HAP-1 (cell line): ENCODE data around the gene FBXO17.
A peak's percentile ranks its signal among the peaks of the same experiment; 100 is the strongest.

Experiments used
- DNase-seq, 2 experiments: peaks; one replicate each; pipeline ENCODE4 v3.0.0-alpha.2; 2016 to 2020; ENCODE audit warnings: low spot score in 2 of 2
- H3K27me3 ChIP-seq: fragments of 250-450 bp; sonication (Bioruptor Pico); 2 replicates; pipeline ENCODE4 v1.5.1; 2020; ENCODE audit warnings: low read depth, mild to moderate bottlenecking, moderate library complexity
- H3K36me3 ChIP-seq: fragments of 250-450 bp; sonication (Bioruptor Pico); replicated peaks from 2 replicates; pipeline ENCODE4 v1.5.1; 2020; ENCODE audit warnings: mild to moderate bottlenecking
- H3K4me1 ChIP-seq: fragments of 250-450 bp; sonication (Bioruptor Pico); 2 replicates; pipeline ENCODE4 v1.5.1; 2020; ENCODE audit warnings: mild to moderate bottlenecking
- H3K4me3 ChIP-seq: fragments of 250-450 bp; sonication (Bioruptor Pico); 2 replicates; pipeline ENCODE4 v1.5.1; 2020; ENCODE audit warnings: mild to moderate bottlenecking, moderate library complexity
- H3K9me3 ChIP-seq: fragments of 250-450 bp; sonication (Bioruptor Pico); 2 replicates; pipeline ENCODE4 v1.5.1; 2020; ENCODE audit warnings: mild to moderate bottlenecking, moderate library complexity
- in situ Hi-C: fragments of 300-500 bp; cut with MboI; formaldehyde crosslinking; loops from 3 replicates; pipeline ENCODE4 v1.14.3; 2020; ENCODE audit warnings: low sequenced_read_pairs, inconsistent platforms, mixed read lengths

FBXO17 gene

GRCh38 chr19:38928391-38929001, 47.0 kb downstream of the FBXO17 start:
- Histone ChIP-seq H3K4me1 (peaks cover 4% of the 10 kb centered on the region), H3K36me3 (peaks cover 33% of the 10 kb centered on the region), H3K9me3 (no peaks in the 10 kb centered on the region), H3K4me3 (no peak overlapping the region), H3K27me3 (no peaks in the 10 kb centered on the region)
- in situ Hi-C loops = loop anchor here (10.0 kb wide), 1 partner anchor 204 kb away; no protein-coding TSS in a partner anchor
- DNase-seq = no peak

- no peak for DNase-seq
- Histone ChIP-seq H3K4me1 (no peaks in the 10 kb centered on the region), H3K4me3 (no peak overlapping the region), H3K27me3 (no peaks in the 10 kb centered on the region), H3K9me3 (no peaks in the 10 kb centered on the region), H3K36me3 (peaks cover 35% of the 10 kb centered on the region)
- in situ Hi-C loops = loop anchor here (10.0 kb wide), 1 partner anchor 200 kb away; no protein-coding TSS in a partner anchor
These were observed 51.2 kb downstream of the FBXO17 start for GRCh38 chr19:38924388-38924787.

- H3K27me3 ChIP-seq = no peaks in the 10 kb centered on the region
- in situ Hi-C loops = loop anchor here (10.0 kb wide), 1 partner anchor 198 kb away; no protein-coding TSS in a partner anchor
- H3K4me3 ChIP-seq = no peak overlapping the region
- H3K9me3 ChIP-seq = no peaks in the 10 kb centered on the region
- no peaks in the 10 kb centered on the region for H3K4me1 ChIP-seq
- H3K36me3 ChIP-seq = peaks cover 35% of the 10 kb centered on the region
- DNase-seq = no peak
These were observed 53.1 kb downstream of the FBXO17 start for GRCh38 chr19:38922482-38922881.

DNA sequence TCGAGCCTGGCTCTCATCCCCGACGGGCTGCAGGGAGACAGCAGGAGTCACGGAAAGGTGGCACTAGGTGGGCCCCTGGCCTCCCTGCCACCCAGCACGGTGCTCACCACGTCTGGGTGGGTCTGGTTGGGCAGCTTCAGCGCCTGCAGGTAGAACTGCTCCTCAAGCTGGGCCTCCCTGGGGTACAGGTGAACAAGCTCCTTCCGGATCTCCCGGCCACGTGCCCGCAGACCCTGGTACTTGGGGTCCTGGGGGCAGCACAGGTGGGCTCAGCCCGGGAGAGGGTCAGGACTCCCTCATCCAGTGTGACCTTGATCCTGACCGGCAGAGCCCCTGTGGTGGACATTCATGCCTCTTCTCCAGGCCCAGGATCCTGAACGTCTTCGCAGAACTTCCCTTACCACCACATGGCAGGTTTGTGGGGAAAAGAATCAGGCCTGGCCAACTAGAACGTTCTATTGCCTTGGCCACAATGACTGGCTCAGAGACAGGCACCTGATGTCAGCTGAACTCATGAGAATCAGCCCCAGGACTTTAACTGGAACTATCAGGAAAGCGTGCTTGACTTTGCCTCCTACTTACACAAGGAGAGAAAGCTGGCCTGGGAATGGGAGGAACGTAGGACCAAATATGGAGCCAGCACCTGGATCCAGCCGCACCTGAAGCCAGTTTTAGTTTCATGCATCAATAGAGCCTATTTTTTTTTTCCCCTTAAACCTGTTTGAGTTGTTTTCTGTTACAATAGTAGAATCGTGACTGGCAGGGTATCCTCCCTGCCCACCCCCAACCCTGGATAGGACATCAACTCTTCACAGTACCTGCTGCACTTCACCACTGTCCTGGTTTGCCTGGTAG, 53.9 kb downstream of the FBXO17 start:
- no peak for DNase-seq
- Histone ChIP-seq H3K36me3 (peaks cover 35% of the 10 kb centered on the region), H3K9me3 (no peaks in the 10 kb centered on the region), H3K27me3 (no peaks in the 10 kb centered on the region), H3K4me3 (no peak overlapping the region), H3K4me1 (no peaks in the 10 kb centered on the region)
- in situ Hi-C loops = loop anchor here (10.0 kb wide), 1 partner anchor 197 kb away; no protein-coding TSS in a partner anchor

DNA sequence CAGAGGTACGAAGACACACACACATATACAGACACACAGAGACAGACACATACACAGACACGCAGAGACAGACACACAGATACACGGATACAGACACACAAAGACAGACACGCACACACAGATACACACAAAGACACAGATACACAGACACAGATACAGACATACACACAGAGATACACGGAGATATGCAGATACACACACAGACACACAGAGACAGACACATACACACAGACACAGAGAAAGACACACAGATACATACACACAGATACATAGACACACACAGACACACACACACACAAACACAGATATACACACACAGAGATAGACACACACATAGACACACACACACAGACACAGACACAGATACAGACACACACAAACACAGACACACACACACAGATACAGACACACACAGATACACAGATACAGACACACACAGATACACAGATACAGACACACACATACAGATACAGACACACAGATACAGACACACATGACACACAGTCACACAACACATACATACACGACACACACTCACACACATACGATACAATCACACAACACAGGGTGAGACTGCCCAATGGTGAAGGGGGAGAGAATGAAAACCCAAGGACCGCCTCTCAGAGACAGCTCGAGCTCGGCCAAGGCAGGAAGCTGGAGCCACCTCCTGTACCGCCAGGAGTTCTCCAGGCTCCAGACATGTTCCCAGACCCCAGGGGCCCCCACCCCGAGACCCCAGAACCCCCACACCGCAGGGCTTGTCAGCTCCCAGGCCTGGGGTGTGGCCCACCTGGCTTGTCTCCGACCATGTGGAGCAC, 54.7 kb downstream of the FBXO17 start:
- DNase-seq = no peak
- Histone ChIP-seq H3K36me3 (peaks cover 32% of the 10 kb centered on the region), H3K9me3 (no peaks in the 10 kb centered on the region)

DNA sequence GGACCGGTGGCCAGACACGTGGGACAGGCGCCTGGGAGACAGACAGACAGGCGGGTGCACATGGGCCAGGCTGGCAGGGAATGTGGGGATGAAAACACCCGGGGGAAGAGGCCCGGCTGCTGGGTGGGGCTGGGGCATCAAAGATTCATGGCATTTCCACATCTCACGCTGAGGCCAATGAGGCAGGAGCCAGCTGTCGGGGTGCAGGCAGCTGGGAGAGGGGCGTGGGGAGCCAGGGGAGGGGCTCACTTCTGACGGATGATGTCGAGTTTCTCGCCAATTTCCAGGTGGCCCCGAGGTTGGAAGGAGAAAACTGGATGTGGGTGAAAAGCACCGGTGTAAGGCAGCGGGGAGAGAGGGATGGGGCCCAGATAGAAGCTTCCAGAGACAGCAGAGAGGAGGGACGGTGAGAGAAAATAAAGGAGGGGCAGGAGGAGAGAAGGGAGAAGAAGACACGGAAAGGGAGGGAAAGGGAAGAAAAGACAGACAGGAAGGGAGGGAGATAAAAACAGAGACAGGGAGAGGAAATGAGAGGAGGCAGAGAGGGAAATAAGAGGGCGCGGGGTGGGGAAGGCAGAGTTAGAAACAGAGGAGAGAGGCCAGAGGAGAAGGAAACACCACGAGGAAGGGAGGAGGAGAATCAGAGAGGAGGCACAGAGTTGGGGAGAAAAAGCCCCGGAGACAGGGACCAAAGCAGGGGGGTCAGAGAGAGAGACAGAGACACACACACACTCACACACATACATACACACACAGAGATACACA, 55.5 kb downstream of the FBXO17 start:
- no peaks in the 10 kb centered on the region for H3K9me3 ChIP-seq
- no peak for DNase-seq
- H3K4me3 ChIP-seq = no peak overlapping the region
- H3K4me1 ChIP-seq = no peaks in the 10 kb centered on the region
- in situ Hi-C loops = loop anchor here (10.0 kb wide), 1 partner anchor 195 kb away; no protein-coding TSS in a partner anchor
- H3K36me3 ChIP-seq = peaks cover 26% of the 10 kb centered on the region
- H3K27me3 ChIP-seq = no peaks in the 10 kb centered on the region

More for the DNA sequence above, 54.7 kb downstream of the FBXO17 start:
- H3K4me3 ChIP-seq = no peak overlapping the region
- no peaks in the 10 kb centered on the region for H3K27me3 ChIP-seq
- H3K4me1 ChIP-seq = no peaks in the 10 kb centered on the region
- in situ Hi-C loops = loop anchor here (10.0 kb wide), 1 partner anchor 196 kb away; no protein-coding TSS in a partner anchor

- no peak overlapping the region for H3K4me3 ChIP-seq
These were observed 57.0 kb downstream of the FBXO17 start for GRCh38 chr19:38918526-38918925.

GRCh38 chr19:38917921-38918491, 57.5 kb downstream of the FBXO17 start:
- no peaks in the 10 kb centered on the region for H3K27me3 ChIP-seq
- H3K4me1 ChIP-seq = no peaks in the 10 kb centered on the region
- peaks cover 14% of the 10 kb centered on the region for H3K36me3 ChIP-seq
- DNase-seq = peak in 1 of 2 experiments; percentile 42
- H3K4me3 ChIP-seq = no peak overlapping the region
- in situ Hi-C loops = no loop called here
- H3K9me3 ChIP-seq = no peaks in the 10 kb centered on the region

More at GRCh38 chr19:38918526-38918925, 57.0 kb downstream of the FBXO17 start:
- Histone ChIP-seq H3K27me3 (no peaks in the 10 kb centered on the region), H3K9me3 (no peaks in the 10 kb centered on the region), H3K4me1 (no peaks in the 10 kb centered on the region), H3K36me3 (peaks cover 14% of the 10 kb centered on the region)
- in situ Hi-C loops = no loop called here
- DNase-seq = no peak

- no peaks in the 10 kb centered on the region for H3K4me1 ChIP-seq
- H3K4me3 ChIP-seq = no peak overlapping the region
- in situ Hi-C loops = no loop called here
- no peak for DNase-seq
- no peaks in the 10 kb centered on the region for H3K9me3 ChIP-seq
- no peaks in the 10 kb centered on the region for H3K27me3 ChIP-seq
- H3K36me3 ChIP-seq = peaks cover 14% of the 10 kb centered on the region
These were observed 58.0 kb downstream of the FBXO17 start for GRCh38 chr19:38917516-38917915.

GRCh38 chr19:38915329-38916321, 59.9 kb downstream of the FBXO17 start:
- Histone ChIP-seq H3K27me3 (no peaks in the 10 kb centered on the region), H3K36me3 (peaks cover under 1% of the 10 kb centered on the region; the same call in 1 of the 2 replicates), H3K9me3 (no peaks in the 10 kb centered on the region), H3K4me3 (no peak overlapping the region), H3K4me1 (no peaks in the 10 kb centered on the region)
- no peak for DNase-seq
- in situ Hi-C loops = no loop called here

DNA sequence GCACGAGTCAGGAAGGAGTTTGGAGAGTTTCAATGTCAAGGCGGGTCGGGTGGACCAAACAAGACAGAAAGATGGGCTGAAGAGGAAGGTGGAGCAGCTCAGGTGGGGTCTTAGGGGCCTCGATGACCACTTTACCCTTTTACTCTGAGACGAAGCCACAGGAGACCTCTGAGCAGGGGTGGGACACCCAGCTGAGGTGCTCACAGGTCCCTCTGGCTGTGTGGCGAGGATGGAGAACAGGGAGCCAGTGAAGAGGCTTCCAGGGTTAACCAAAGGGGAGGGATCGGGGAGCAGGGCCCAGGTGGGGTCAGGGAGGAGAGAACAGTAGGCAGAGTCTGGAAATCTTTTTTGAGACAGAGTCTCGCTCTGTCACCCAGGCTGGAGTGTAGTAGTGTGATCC, 61.6 kb downstream of the FBXO17 start:
- Histone ChIP-seq H3K4me3 (no peak overlapping the region), H3K36me3 (no peaks in the 10 kb centered on the region; the same call in 1 of the 2 replicates), H3K9me3 (no peaks in the 10 kb centered on the region), H3K27me3 (no peaks in the 10 kb centered on the region), H3K4me1 (no peaks in the 10 kb centered on the region)
- DNase-seq = no peak
- in situ Hi-C loops = no loop called here
